ENCODE data around the gene PCDH9. TPM values are rescaled to one million over a fixed set of nuclear protein-coding genes. Genes with fewer than 3 reads are reported as not detected.

PCDH9 gene
- total and polyA plus RNA-seq, 2 of the 4 experiments (the other 2 are of a cell fraction): 2.2 to 10.2 TPM

- Histone ChIP-seq H2AK5ac (ENCODE audit: low read depth, low read length) (no peak overlapping the region), H2BK120ac (ENCODE audit: low read depth, low read length) (no peak overlapping the region), H3K9ac (ENCODE audit: low read depth, low read length) (no peak overlapping the region), H3K27me3 (ENCODE audit: control insufficient read depth, insufficient read depth, low read length) (no peaks in the 10 kb centered on the region), H3K23ac (ENCODE audit: low read depth, low read length) (no peak overlapping the region), H3K4ac (ENCODE audit: low read depth, low read length) (no peak overlapping the region), H3K9me1 (ENCODE audit: insufficient read depth, low read length) (no peaks in the 10 kb centered on the region), H3K56ac (ENCODE audit: extremely low read depth, insufficient read depth, low read length) (no peak overlapping the region), H3K36me3 (ENCODE audit: control insufficient read depth, insufficient read depth, low read length) (no peaks in the 10 kb centered on the region), H4K8ac (ENCODE audit: low read depth in 2 of 2, low read length in 2 of 2) (no peak overlapping the region), H3K79me1 (ENCODE audit: low read depth in 1 of 2, low read length in 2 of 2) (no peaks in the 10 kb centered on the region), H4K5ac (ENCODE audit: low read depth, low read length) (no peak overlapping the region), H3K4me3 (ENCODE audit: insufficient read depth, low read depth, low read length) (no peak overlapping the region), H3K9me3 (ENCODE audit: control insufficient read depth, insufficient read depth, low read length) (no peaks in the 10 kb centered on the region), H2AK9ac (replicated peaks; ENCODE audit: low read depth, low read length, poor library complexity) (no peak overlapping the region), H3K14ac (replicated peaks; ENCODE audit: low read depth, low read length) (no peak overlapping the region), H2AFZ (replicated peaks; ENCODE audit: low read length, poor library complexity) (no peak overlapping the region), H2BK20ac (ENCODE audit: low read depth, low read length) (no peak overlapping the region; the same call in 1 of the 2 replicates), H4K91ac (ENCODE audit: insufficient read depth, low read depth, low read length) (0 out of 2 replicates have a peak overlapping the region, but pooled peaks have one; percentile 4), H4K20me1 (ENCODE audit: insufficient read depth, low read length) (no peaks in the 10 kb centered on the region), H2BK15ac (ENCODE audit: low read depth, low read length) (no peak overlapping the region; the same call in 2 of the 3 replicates), H2BK5ac (ENCODE audit: low read depth, low read length, poor library complexity, severe bottlenecking) (no peak overlapping the region), H3K4me1 (ENCODE audit: control insufficient read depth, insufficient read depth, low read length) (no peaks in the 10 kb centered on the region; the same call in 1 of the 2 replicates), H3K18ac (ENCODE audit: low read depth, low read length) (no peak overlapping the region; the same call in 1 of the 2 replicates), H3K27ac (ENCODE audit: insufficient read depth, low read length) (no peak overlapping the region), H3K4me2 (ENCODE audit: low read depth, low read length) (no peak overlapping the region)
- intact Hi-C loops (cut with micrococcal nuclease) (no loop called here), in situ Hi-C loops (cut with MboI; ENCODE audit: low sequenced_read_pairs) (no loop called here), dilution Hi-C loops (cut with HindIII; ENCODE audit: low sequenced_read_pairs, unreplicated experiment) (no loop called here)
- no CpG with 5 or more reads among the region's 1 CpG for WGBS, 2 experiments (ENCODE audit: extremely low coverage in 2 of 2, insufficient read length in 1 of 2)
- no TSS peak for BruUV-seq (replicated peaks)
- ATAC-seq (ENCODE audit: low read depth): no peak
- POLR2A ChIA-PET (ENCODE audit: unreplicated experiment): no interaction called here
- peak; percentile 12 for DNase-seq
- TF ChIP-seq RAD21 (IDR thresholded peaks at IDR 0.05; ENCODE audit: low read length) (no peak), FOS (IDR thresholded peaks at IDR 0.05; ENCODE audit: low read depth, low read length) (no peak), MAFK (IDR thresholded peaks at IDR 0.05; ENCODE audit: low read depth, low read length) (no peak), POLR2A (IDR thresholded peaks at IDR 0.05; ENCODE audit: low read depth, low read length) (no peak), SMC3 (IDR thresholded peaks at IDR 0.05; ENCODE audit: low read depth, low read length) (no peak), NFE2L2 (IDR thresholded peaks at IDR 0.05; ENCODE audit: low read depth, low read length) (no peak), CEBPB (IDR thresholded peaks at IDR 0.05; ENCODE audit: low read depth, low read length) (no peak), MAZ (IDR thresholded peaks at IDR 0.05; ENCODE audit: borderline replicate concordance, low read depth, low read length) (no peak), MXI1 (IDR thresholded peaks at IDR 0.05; ENCODE audit: borderline replicate concordance, low read depth, low read length) (no peak)
- TF ChIP-seq, protein P1, sequence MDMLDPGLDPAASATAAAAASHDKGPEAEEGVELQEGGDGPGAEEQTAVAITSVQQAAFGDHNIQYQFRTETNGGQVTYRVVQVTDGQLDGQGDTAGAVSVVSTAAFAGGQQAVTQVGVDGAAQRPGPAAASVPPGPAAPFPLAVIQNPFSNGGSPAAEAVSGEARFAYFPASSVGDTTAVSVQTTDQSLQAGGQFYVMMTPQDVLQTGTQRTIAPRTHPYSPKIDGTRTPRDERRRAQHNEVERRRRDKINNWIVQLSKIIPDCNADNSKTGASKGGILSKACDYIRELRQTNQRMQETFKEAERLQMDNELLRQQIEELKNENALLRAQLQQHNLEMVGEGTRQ (IDR thresholded peaks at IDR 0.05; ENCODE audit: low read depth, low read length): no peak
- CTCF ChIA-PET: interaction anchor here (0.6 kb wide), 1 partner anchor 82 kb away, joined by 3 read pairs; no protein-coding TSS in a partner anchor
Observed at GRCh38 chr13:66509175-66509574, 721.0 kb downstream of the PCDH9 start.

Measured in IMR-90 (cell line).